Ureter (tissue), 1 donor: ENCODE data around the gene CARM1. TPM values are rescaled to one million over a fixed set of nuclear protein-coding genes. Genes with fewer than 3 reads are reported as not detected.
"Not testable (repeated sequence)": the region's sequence is repeated elsewhere in the genome, so short reads cannot be mapped to it uniquely, and the experiment has no call there.

ENCODE experiments used
- DNase-seq: peaks from one replicate; pipeline ENCODE4 v3.0.0-alpha.2; 2020; ENCODE audit warnings: low spot score
- total RNA-seq: library from RNA; stranded (reverse); gene quantifications from one replicate; pipeline ENCODE4 v1.2.4, GENCODE V29; 2023
- donor health status: DM: yes; HTN: yes; CAD: no.

The CARM1 gene
- total RNA-seq, 1 donor from 2014 or later: 41.2 TPM

- peak; percentile 99 for DNase-seq
Observed at GRCh38 chr19:10928563-10929401, 57.4 kb downstream of the CARM1 start, which contains the start of the genes TIMM29 and YIPF2. Gene TIMM29, plus strand, starts transcription at chr19:10928811. Its CDS starts 12 bp downstream, at chr19:10928823. Gene YIPF2, minus strand, starts transcription at chr19:10928639. Its CDS starts 229 bp downstream, at chr19:10928410.

GRCh38 chr19:10929402-10929794 is 58.0 kb downstream of the CARM1 start:
- DNase-seq: no peak

- no peak for DNase-seq
Observed at GRCh38 chr19:10935371-10936059, 64.2 kb downstream of the CARM1 start.

GRCh38 chr19:10936661-10937084 is 65.3 kb downstream of the CARM1 start:
- DNase-seq: no peak

GRCh38 chr19:10941649-10942048 is 70.3 kb downstream of the CARM1 start:
- not testable (repeated sequence) for DNase-seq

- not testable (repeated sequence) for DNase-seq
Observed at GRCh38 chr19:10943412-10943811, 72.1 kb downstream of the CARM1 start.

GRCh38 chr19:10945264-10945663 is 73.9 kb downstream of the CARM1 start:
- DNase-seq: no peak

GRCh38 chr19:10946958-10947657 is 75.8 kb downstream of the CARM1 start:
- DNase-seq: no peak

GRCh38 chr19:10952809-10953208 is 81.5 kb downstream of the CARM1 start:
- peak; percentile 65 for DNase-seq

- not testable (repeated sequence) for DNase-seq
Observed at GRCh38 chr19:10959277-10959968, 88.1 kb downstream of the CARM1 start.

- peak; percentile 96 for DNase-seq
Observed at GRCh38 chr19:10960314-10961072, 89.1 kb downstream of the CARM1 start, which contains the start of gene SMARCA4. Gene SMARCA4, plus strand, starts transcription at chr19:10961030. Its CDS starts 23,122 bp downstream, at chr19:10984152.

GRCh38 chr19:10961073-10961860 is 89.9 kb downstream of the CARM1 start:
- DNase-seq: no peak

GRCh38 chr19:10962863-10963262 is 91.5 kb downstream of the CARM1 start:
- DNase-seq: no peak

- no peak for DNase-seq
Observed at GRCh38 chr19:10963865-10964264, 92.5 kb downstream of the CARM1 start.

- DNase-seq: no peak
Observed at GRCh38 chr19:10964903-10965302, 93.5 kb downstream of the CARM1 start.

- DNase-seq: no peak
Observed at GRCh38 chr19:10965398-10965797, 94.0 kb downstream of the CARM1 start.

GRCh38 chr19:10966809-10967208 is 95.5 kb downstream of the CARM1 start:
- no peak for DNase-seq

GRCh38 chr19:10968527-10969135 is 97.3 kb downstream of the CARM1 start:
- no peak for DNase-seq

GRCh38 chr19:10971107-10971726 is 99.9 kb downstream of the CARM1 start:
- DNase-seq: no peak
